GM19467 (cell line): Measurements from ENCODE around the gene SPTBN4.
"Not testable (repeated sequence)": the region's sequence is repeated elsewhere in the genome, so short reads cannot be mapped to it uniquely, and the experiment has no call there.

ENCODE experiments used
- ATAC-seq: cut with Tn5 transposase; IDR thresholded peaks from one replicate; pipeline ENCODE4 v1.9.1; 2021; ENCODE audit warnings: mild to moderate bottlenecking, moderate library complexity; ENCODE audit not compliant: unreplicated experiment

The SPTBN4 gene

DNA sequence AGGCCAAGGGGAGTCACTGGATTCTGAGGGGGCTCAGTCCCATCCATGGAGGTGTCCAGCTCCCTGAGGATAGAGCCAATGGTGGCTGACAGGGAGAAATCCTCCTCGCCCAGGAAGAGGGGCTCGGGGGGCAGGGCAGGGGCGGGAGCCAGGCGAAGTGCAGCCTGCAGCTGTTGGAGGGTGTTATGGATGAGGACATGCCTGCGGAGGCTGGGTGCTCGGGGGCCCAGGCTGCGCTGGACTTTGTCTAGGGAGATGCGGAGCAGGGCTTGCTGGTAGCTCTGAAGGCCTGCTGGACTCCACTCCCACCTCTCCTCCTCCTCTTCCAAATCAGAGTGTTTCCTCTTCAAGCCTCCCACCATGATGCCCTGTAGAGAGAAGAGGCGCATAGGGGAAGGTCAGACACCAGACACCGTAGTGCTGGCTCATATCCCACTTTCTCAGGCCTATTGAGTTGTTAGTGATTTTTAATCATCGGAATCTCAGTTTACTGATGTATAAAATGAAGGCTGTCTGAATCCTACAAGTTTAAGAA is 25.0 kb upstream of the SPTBN4 start:
- no peak for ATAC-seq

DNA sequence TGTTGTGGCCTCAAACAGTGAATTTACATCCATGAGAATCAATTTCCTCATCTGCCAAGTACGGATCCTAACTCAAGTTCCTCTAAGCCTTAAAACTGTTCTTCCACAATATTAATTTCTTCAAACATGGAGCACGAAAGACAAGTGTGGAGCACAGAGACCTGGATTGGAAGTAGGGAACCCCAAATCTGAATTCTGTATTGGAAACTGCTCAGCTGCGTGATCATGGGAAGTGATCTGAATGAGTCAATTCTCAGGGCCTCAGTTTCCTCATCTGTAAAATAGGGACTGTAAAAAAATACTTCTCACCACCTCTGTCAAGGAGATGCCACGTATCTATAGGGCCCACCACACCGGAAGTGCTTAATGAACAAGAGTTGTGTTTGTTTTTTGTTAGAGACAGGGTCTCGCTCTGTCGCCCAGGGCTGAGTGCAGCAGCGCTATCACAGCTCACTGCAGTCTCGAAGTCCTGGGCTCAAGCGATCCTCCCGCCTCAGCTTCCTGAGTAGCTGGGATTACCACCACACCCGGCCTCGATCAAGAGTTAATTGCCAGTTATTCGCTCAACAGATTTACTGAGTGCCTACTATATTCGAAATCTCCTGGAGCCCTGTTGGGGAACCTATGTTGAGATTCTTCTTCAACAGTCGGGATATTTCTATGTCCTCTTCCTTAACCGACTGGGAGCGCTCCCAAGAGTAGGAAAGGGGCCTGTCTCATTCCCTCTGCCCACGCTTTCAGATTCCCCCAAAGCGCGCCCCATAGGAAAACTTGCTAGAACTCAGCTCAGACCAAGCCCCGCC is 24.3 kb upstream of the SPTBN4 start:
- no peak for ATAC-seq

DNA sequence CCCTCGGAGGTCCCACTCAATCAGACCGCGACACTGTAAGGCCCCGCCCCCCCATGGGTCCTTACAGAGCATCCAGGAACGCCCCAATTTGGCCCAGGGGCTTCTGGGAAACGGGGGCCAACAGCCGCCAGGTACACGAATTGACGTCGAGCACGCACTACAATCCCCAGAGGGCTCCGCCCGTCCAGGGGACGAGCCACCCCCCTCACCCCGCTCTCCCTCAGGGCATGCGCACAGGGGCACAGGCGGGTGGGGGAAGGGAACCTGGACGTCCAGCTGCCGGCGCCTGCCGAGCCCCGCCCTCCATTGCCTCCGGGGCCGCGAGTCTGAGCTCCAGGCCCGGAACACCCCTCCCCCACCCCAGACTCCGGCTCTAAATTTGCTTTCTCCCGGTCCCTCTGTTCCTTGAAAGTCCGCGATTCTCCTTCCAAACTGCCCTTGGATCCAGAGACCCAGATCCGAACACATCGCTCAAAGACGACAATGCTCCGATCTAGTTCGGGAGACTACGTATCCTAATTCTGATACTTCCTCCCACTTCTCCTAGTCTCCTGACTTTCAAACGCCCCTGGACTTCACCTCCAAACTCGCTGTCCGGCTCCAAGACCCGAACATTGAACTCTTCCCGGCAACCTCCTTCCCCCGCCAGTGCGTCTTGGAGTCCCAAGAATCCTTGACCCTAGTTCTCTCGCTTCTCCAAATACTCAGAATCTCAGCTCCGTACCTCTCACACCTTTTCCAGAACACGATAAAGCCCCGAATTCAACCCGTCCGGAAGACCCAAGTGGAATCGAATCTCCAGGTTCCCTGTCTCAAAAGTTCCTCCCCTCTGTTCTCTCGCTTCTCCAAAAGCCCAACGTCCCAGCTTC is 23.4 kb upstream of the SPTBN4 start:
- peak; percentile 67 for ATAC-seq

DNA sequence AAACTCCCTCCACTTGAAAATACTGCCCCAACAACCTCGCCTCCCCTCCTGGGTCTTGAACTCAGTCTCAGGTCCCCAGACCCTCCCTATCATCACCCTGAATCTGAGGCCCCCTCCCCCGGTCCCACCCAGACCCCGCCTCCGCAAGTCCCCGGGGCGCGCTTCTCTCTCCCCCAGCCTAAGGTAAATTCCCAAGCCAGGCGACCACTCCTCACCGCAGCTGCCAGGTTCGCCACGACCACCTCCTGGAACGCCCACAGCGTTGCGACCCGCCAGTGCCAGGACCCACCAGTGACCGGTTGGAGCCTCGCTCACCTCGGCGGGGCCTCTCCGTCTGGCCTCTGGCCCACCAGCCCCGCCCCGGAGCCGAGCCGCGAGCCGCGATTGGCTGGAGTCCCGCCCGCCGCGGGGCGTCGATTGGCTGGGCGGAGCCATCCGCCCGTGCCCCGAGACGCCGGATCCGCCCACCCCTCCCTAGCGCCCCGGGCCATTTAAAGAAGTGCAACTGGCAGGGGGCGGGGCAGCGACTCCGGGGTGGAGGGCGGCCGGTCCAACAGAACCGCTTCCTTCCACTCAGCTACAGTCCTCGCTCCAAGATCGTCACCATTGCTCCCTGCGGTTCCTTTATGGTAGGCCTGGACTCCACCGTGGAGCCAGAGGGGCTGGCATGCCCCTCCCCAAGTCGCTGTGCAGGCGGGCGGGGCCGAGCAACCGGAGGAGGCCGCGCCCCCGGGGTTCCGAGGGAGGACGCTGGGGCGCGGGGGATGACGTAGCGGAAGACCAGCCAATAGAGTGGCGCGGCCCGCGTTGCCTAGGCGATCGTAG is 22.6 kb upstream of the SPTBN4 start, which contains the start of gene SERTAD3:
Gene SERTAD3, minus strand, starts transcription at position 336 of the 825 bp plus-strand sequence. CDS start 2,255 bp downstream, outside the sequence.
- peak; percentile 61 for ATAC-seq

DNA sequence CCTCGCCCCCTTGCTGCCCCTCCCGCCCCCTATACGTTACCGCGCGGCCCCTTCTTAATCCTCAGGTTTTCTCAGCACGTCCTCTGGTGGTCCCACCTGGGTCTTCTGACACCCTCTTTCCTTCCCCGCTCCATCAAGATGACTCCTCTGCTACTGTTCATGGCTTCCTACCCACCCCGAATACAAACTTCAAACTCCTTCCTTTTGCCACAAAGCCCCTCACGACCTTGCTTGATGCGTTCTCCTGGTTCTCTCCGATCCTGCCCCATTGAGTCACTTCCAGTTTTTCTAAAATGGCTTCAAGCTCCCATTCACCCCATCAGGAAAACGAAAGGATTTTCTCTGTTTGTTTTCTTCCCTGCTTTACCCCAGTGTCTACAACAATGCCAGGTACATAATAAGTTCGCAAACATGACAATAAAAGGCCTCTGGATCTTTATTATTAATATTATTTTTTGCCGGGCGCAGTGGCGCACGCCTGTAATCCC is 21.9 kb upstream of the SPTBN4 start:
- ATAC-seq, result no peak

DNA sequence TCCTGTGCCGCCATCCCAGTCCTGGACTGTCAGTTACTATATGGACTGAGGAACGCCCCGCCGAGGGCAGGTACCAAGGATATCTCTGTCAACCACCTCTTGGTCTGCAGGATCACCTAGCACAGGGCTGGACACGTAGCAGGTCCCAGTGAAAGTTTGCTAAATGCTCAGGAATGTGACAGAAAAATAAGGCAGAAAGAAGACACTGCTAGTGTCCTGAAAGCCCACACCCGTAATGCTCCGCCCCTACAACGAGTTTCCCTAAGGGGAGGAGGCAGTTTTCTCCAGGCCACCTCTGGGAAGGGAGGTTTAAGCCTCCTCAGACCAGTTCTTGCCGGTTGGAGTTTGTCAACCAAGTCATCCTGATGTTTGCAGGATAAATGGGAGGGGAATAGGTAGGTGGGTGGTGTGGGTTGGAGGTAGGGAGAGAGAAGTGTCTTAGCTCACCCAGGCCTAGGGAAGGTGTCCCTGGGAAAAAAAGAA is 21.0 kb upstream of the SPTBN4 start:
- no peak for ATAC-seq

DNA sequence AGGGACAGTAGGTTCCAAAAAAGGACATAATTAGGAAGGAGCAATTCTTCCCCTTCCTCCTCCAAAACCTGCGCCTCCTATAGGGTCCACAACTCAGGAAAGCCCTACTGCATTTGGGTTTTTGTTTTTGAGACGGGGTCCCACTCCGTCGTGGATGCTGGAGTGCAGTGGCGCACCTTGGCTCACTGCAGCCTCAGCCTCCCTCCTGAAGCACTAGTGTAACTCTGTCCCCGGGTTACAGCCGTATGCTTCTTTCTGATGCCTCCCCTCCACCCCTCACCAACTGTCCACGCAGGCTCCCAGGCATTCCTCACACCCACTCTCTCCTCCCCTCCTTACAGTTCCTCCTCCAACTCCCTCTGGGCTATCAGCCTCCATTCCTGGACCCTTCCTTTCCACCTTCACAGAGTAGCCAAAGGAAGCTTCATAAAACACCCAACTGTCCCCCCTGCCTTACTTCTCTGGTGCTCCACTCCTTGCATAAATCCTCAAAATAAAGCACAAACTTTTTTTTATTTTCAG is 20.5 kb upstream of the SPTBN4 start:
- ATAC-seq, result no peak

DNA sequence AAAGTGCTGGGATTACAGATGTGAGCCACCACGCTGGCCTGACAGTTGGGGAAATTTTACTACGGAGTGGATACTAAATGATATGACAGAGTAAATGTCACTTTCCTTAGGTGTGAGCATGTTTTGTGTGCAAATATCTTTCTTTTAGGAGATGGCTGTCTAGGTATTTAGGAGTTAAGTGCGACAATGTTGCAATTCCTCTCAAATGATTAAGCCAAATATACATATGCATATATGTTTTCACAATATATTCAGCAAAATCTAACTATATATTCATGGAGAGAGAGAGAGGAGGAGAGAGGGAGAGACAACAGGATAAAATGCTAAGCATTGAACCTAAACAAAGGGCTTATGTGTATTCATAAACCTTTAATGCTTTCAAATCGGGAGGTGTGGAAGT is 17.3 kb upstream of the SPTBN4 start:
- no peak for ATAC-seq

DNA sequence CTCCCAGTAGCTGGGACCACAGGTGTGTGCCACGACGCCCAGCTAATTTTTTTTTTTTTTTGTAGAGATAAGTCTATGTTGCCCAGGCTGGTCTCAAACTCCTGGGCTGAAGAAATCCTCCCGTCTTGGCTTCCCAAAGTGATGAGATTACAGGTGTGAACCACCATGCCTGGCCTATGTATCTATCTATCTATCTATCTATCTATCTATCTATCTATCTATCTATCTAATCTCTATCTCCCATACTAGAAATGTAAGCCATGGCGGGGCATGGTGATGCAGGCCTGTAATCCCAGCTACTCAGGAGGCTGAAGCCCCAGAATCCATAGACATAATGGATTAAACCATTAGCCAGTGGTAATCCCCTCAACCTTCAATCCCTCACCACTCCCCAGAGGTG is 16.1 kb upstream of the SPTBN4 start:
- ATAC-seq, result no peak

DNA sequence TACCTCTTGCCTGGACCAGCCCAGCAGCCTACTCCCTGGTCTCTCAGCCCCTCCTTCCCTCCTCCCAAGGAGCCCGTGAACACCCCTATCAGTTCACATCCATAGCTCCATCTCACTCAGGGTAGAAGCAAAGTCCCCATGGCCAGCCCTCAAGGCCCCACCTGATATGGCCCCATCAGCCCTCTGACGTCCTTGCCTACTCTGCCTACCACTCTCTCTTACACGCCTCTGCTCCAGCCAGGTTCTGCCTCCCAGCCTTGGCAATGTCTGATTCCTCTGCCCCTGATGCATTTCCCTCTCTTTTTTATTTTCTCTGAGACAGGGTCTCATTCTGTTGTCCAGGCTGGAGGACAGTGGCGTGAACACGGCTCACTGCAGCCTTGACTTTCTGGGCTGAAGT is 14.8 kb upstream of the SPTBN4 start:
- no peak for ATAC-seq

DNA sequence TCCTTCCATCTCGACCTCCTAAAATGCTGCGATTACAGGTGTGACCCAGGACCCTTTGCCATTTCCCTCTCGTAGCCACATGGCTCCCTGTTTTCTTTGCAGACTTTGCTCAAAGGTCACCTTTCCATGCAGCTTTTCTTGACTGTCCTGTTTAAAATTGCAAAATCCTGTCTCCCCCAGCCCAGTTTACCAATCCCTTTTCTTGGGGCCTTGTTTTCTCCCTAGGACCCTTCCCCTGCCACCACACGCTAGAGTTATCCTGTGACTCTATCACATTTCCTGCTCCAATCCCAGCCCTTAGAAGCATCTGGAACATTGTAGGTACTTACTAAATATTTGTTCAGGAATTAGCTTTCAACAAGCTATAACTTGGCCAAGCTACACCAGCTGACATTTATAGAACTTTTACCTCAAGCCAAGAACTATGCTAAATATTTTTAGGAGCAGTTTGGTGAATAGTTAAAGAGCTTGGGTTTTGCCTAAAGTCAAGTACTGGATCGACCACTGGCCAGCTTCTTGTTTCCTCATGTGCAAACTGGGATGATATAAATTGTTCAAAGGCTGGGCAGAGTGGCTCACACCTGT is 13.6 kb upstream of the SPTBN4 start:
- no peak for ATAC-seq

DNA sequence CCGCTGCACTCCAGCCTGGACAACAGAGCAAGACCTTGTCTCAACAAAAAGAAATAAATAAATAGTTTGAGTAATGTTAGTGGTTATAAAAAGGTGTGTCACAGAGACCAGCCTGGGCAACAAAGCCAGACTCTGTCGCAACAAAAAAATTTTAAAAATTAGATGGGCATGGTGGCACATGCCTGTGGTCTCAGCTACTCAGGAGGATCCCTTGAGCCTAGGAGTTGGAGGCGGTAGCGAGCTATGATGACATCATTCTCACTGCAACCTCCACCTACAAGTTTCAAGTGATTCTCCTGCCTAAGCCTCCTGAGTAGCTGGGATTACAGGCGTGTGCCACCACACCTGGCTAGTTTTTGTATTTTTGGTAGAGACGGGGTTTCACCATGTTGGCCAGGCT is 12.9 kb upstream of the SPTBN4 start:
- not testable (repeated sequence) for ATAC-seq

DNA sequence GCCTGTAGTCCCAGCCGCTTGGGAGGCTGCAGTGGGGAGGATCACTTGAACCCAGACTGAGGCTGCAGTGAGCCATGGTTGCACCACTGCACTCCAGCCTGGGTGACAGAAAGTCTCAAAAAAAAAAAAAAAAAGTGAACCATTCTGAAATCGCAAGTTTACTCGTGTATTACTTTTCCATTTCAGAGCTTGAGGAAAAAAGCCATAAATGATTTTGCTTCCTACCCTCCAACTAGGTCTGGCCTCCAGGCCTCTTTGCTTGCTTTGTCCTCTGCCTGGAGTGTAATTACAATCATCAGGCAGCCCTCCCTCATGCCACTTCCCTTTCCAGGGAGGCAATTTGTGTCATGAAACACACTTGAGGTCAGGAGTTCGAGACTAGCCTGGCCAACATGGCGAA is 9.8 kb upstream of the SPTBN4 start:
- ATAC-seq, result no peak

DNA sequence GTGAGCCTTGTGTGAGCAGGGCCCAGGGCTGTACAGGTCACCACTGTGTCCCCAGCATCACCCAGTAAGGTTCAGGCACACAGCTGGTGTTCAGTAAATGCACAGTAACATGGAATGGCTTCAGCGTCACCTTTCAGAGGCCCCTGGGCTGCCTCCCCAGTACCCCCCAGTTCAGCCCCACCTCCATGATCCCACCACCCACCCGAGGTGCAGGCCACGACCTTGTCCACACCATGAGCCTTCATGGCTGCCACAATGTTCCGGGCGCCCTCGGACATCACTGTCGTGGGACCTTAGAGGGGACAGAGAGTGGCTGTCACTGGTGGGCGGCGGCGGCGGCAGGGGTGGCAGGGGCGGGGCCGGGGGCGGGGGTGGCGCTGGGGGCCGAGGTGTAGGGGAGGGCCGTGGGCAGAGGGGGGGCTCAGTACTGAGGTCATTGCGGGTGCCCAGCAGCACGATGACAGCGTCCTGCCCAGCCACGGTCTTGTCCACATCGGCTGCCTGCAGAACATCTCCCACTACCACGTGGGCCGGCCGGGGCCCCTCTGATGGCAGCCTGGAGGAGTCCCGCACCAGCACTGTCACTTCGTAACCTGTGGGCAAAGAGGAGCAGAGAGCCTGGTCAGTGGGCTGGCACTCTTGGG is 8.7 kb upstream of the SPTBN4 start:
- no peak for ATAC-seq

DNA sequence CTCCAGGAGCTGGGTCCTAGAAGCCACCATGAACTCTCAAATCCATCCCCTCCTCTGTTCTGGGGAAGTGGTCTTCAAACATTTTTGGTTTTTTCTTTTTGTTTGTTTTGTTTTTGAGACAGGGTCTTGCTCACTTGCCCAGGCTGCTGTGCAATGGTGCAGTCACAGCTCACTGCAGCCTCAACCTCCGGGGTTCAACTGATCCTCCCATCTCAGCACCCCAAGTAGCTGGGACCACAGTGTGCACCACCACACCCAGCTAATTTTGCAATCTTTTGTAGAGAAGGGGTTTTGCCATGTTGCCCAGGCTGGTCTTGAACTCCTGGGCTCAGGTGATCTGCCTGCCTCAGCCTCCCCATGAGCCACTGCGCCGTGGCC is 8.2 kb upstream of the SPTBN4 start:
- no peak for ATAC-seq

DNA sequence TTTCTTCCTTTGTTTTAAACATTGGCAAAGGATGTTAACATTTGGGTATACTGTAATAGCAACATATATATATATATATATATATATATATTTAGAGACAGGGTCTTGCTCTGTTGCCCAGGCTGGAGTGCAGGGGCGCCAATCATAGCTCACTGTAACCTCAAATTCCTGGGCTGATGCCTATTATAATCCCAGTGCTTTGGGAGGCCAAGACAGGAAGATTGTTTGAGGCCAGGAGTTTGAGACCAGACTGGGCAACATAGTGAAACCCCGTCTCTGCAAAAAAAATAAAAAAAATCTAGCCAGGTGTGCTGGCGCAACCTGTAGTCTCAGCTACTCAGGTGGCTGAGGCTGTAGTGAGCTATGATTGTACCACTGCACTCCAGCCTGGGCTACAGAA is 6.6 kb upstream of the SPTBN4 start:
- ATAC-seq, result no peak

DNA sequence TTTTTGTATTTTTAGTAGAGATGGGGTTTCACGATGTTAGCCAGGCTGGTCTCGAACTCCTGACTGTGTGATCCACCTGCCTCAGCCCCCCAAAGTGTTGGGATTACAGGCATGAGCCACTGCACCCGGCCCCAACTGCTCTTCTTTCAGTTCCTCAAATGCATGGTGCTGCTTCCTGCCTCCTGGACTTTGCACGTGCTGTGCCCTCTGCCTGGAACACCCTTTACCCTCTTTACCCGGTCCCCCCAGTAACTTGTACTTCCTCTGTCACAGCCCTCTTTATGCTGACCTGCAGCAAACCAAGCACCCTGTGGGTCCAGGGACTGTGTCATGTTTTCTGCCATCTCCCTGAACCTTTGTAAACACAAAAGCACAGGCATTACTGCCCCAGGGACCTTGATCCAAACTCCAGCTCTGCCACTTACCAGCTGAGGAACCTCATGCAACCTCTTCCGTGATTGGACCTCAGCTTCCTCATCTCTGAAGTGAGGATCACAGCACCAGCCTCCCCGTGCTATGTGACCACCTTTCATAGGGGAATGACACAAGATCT is 5.1 kb upstream of the SPTBN4 start:
- no peak for ATAC-seq

DNA sequence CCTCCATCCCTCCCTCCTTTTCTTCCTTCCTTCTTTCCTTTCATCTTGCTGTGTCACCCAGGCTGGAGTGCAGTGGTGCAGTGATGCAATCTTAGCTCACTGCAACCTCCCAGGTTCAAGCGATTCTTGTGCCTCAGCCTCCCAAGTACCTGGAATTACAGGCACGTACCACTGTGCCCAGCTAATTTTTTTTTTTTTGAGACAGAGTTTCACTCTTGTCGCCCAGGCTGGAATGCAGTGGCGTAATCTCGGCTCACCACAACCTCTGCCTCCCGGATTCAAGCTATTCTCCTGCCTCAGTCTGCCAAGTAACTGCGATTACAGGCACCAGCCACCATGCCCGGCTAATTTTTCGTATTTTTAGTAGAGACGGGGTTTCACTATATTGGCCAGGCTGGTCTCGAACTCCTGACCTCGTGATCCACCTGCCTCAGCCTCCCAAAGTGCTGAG is 3.2 kb upstream of the SPTBN4 start:
- not testable (repeated sequence) for ATAC-seq
